LNCAP (cell line): ENCODE results near the gene KIDINS220.

Source experiments
- TF ChIP-seq, protein P1 (sequence below): fragments of 450-650 bp; IDR thresholded peaks from 2 replicates; pipeline ENCODE4 v1.5.1; 2017; ENCODE audit warnings: mild to moderate bottlenecking

KIDINS220 gene

DNA sequence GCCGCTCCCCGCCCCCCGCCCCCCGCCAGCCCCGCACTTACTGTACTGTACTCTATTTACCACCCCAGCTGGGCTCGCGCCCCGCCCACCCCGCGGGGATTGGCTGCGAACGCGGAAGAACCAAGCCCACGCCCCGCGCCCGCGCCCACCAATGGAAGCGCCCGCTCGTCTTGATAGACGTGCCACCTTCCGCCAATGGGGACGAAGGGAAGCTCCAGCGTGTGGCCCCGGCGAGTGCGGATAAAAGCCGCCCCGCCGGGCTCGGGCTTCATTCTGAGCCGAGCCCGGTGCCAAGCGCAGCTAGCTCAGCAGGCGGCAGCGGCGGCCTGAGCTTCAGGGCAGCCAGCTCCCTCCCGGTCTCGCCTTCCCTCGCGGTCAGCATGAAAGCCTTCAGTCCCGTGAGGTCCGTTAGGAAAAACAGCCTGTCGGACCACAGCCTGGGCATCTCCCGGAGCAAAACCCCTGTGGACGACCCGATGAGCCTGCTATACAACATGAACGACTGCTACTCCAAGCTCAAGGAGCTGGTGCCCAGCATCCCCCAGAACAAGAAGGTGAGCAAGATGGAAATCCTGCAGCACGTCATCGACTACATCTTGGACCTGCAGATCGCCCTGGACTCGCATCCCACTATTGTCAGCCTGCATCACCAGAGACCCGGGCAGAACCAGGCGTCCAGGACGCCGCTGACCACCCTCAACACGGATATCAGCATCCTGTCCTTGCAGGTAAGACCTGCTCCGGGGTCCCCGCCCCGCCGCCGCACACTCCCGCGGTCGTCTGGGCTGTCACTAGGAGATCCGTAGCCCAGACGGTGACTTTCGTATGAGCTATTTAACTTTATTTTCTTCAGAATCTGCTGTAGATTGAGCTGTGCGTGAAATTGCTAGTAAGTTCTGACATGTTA lies 155.4 kb downstream of the KIDINS220 start, which contains the start of gene ID2:
ID2 (plus strand) TSS at position 271 of the 907 bp plus-strand sequence; CDS start at position 381, 110 bp downstream.
- TF ChIP-seq, protein P1, sequence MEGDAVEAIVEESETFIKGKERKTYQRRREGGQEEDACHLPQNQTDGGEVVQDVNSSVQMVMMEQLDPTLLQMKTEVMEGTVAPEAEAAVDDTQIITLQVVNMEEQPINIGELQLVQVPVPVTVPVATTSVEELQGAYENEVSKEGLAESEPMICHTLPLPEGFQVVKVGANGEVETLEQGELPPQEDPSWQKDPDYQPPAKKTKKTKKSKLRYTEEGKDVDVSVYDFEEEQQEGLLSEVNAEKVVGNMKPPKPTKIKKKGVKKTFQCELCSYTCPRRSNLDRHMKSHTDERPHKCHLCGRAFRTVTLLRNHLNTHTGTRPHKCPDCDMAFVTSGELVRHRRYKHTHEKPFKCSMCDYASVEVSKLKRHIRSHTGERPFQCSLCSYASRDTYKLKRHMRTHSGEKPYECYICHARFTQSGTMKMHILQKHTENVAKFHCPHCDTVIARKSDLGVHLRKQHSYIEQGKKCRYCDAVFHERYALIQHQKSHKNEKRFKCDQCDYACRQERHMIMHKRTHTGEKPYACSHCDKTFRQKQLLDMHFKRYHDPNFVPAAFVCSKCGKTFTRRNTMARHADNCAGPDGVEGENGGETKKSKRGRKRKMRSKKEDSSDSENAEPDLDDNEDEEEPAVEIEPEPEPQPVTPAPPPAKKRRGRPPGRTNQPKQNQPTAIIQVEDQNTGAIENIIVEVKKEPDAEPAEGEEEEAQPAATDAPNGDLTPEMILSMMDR = no peak

DNA sequence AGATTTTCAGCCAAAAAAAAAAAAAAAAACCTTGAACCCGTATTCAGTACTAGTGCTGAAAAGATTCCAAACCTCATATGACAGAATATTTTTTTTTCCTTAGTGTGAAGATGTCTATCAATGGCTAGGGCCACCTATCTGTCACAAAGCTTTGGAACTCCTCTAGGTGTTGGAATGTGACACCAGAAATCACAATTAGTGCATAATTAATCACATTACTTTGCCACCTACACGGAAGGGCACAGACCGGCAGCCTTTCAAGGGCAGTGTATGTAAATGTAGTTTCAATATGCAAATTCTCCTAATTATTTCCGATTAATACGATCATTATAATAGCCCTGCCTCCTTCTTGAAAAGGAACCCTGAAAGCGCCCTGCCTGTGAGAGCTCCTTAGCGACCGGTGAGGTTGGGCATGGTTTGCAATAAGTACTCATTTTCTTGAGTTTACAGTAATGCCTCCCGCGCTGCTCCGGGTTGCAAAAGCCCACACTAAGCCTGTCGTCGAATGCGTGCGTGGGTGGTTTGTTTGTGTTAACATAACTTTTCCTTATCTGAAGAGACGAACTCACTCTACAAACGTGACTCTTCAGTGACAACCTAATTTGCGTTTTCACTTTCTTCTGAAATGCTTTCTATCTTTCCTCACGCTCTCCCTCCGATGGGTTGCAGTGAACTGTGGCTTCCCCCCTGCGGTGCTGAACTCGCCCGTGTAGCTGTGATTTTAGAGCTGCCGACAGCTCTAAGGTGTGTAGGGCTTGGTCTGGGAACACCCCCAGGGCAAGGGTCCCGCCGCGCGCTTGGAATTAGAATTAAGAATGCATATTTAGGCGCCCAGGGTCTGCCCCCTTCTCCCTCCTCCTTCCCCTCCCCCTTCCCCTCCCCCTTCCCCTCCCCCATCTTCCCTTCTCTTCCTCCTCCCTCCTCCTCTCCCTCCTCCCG lies 156.3 kb downstream of the KIDINS220 start:
- TF ChIP-seq, protein P1 = no peak

DNA sequence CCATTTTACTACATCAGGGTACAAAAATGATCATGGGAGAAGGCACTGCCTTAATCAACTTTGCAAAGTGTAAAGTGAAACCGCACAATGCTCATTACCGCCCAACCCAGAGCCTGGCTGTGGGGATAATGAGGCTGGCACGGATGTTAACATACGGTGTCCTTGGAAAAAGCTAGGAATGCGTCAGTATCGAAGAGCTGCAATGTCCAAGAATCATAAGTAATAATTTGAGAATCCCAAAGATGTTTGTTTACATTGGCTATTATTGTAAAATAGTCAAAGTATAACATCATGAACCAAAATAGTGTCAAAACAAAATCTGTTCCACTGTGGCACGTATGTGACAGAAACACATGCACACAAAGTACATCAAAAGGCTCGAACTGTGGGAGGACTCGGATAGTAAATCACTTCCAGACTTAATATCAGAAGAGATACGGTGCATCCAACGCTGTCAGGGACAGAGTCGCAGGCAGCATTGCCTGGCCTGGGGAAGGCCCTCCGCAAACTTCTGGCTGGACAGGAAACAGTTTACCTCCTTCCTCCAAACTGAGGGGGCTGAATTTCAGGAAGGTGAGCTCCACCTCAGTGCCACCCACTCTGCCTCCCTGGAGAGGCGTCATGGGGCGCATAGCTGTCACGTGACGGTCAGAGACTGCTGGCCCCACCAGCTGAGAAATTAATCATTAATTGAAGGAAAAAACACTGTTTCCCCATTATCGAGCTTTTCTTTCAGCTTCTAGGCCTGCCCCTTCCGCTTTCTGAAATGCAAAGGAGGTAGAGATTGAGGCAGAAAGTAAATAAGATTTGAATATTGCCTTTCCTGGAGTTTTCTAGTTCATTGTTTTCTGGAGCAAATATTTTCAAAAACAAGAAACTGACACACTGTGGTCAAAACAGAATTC lies 157.3 kb downstream of the KIDINS220 start:
- TF ChIP-seq, protein P1 = no peak

DNA sequence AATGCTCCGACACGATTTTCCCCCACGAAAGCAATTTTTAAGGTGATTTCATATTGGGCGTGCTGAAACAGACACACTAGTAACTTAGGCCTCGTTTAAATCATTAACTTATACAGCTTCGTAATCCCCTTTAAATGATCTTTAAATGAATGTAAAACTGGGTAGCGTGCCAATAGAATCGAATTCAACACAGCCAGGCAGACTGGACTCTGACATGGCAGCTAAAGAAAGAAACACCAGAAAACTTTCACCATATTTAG lies 157.9 kb downstream of the KIDINS220 start:
- TF ChIP-seq, protein P1 = no peak
